Stimulated activated CD4-positive, alpha-beta T cell treated with anti-CD3 and anti-CD28 coated beads, Interleukin-12 subunit alpha, Interleukin-12 subunit beta, amount 100 ng/mL, for 4 hours (primary cell): ENCODE measurements around the gene RNF38.
"Not testable (repeated sequence)": the region's sequence is repeated elsewhere in the genome, so short reads cannot be mapped to it uniquely, and the experiment has no call there.

Source experiments
- DNase-seq: peaks from one replicate; pipeline ENCODE4 v3.0.0-alpha.2; 2020

RNF38 gene

DNA sequence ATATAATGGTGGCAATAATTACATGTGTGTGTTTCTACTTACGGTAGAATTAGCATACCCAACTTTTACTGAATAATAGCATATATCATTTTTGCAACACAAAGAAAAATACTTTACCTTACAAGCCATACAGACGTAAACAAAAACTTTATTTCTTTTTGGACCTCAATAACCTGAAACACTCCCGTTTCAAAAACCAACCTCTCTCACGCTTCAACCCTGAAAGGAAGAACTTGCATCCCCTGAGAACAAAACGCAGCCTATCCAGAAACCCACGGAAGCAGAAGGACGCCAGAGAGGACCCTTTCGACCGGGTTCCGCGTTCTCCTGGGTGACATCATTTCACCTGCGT, at the start of gene RNF38:
TSS of gene RNF38 (minus strand) at position 290 of the 352 bp plus-strand sequence. CDS start at position 129, 161 bp downstream.
- no peak for DNase-seq

GRCh38 chr9:36448555-36448954, 48.5 kb upstream of the RNF38 start:
- DNase-seq, result not testable (repeated sequence)

- DNase-seq, result no peak
These were observed 47.9 kb upstream of the RNF38 start for GRCh38 chr9:36448017-36448416.

DNA sequence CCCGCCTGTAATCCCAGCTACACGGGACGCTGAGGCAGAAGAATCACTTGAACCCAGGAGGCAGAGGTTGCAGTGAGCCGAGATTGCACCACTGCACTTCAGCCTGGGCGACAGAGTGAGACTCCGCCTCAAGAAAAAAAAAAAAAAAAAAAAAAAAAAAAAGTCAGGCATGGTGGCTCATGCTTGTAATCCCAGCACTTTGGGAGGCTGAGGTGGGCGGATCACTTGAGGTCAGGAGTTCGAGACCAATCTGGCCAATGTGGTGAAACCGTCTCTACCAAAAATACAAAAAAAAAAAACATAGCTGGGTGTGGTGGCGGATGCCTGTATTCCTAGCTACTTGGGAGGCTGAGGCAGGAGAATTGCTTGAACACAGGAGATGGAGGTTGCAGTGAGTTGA, 46.6 kb upstream of the RNF38 start:
- DNase-seq, result not testable (repeated sequence)

- no peak for DNase-seq
These were observed 45.8 kb upstream of the RNF38 start for GRCh38 chr9:36445800-36446361.

GRCh38 chr9:36444203-36444602, 44.1 kb upstream of the RNF38 start:
- DNase-seq, result no peak

DNA sequence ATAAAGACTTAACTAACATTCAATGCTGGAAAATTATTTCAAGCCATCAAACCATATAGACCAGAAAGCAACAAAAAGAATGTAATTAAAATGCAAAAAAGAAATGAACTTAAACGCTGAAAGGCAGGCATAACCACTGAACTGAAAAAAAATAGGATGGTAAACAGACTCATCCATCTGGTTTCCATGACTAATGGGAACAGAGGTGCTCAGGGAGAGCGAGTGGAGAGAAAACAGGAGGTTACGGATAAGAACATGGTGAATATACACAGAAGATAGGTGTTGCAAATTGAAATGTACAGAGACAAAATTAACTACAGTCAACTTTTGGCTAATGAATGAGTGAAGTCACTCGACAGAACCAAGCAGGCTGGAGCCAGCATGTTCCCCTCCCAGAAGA, 43.5 kb upstream of the RNF38 start:
- DNase-seq, result no peak

DNA sequence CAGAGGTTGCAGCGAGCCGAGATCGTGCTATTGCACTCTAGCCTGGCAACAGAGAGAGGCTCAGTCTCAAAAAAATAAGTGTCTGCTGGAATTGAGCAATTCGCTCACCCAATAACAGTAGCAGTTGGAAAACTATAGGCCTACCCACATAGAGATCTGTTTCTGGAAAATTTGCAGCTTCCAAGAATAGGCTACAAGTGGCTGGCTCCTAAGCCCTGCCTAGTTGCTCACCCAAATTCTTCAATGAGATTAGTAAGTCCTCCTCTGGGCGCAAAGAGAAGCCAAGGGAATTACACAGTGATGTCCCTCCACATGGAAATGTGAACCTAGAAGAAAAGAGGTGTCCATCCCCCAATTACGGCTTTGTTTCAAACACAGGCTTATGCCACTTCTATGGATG, 42.6 kb upstream of the RNF38 start:
- no peak for DNase-seq

DNA sequence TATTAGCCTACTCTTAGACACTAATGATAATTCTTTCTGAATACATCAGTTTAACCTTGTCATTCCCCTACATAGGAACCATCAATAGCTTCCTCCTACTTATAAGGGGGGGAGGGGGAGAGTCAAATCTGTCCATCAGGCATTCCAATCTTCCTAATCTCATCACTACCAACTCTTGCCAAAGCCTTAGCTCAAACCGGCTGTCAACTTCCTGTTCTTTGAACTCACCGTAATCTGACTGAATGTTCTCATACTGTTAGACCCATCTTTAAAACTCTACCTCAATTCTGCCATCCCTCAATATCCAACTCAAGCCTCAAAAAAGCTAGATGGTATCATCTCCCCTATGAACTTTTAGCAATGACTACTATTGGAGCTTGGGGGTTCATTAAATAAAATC, 41.9 kb upstream of the RNF38 start:
- DNase-seq, result no peak

DNA sequence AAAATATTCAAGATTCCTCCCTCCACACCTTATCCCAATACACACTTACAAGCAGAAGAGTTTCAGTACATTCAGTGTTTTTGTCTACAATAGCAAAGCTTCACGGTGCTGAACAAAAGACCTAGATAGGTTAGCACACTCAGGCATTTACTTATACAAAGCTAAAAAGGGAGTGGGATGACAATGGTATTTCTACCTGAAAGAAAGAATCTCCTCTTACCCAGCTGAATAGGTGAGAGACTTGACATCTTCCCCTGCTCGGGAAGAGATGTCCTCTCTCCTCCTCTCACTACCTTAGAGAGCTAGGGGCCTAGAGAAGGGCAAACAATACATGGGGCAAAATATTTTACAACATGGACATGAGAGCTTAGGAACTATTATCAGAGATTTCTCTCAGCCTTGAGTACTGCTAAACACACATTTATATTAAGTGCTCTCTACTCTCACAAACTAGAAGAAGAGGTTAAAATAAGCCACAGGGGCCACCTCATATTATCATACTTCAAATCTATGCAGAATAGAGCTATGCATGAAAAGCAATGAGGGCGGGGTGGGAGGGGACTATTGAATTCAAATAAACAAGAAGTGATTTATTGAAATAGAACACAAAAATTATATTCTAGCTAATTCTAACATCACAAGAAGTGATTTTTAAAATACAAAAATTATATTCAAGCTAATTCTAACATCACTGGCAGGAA, 38.6 kb upstream of the RNF38 start:
- no peak for DNase-seq

- no peak for DNase-seq
These were observed 37.7 kb upstream of the RNF38 start for GRCh38 chr9:36437790-36438189.

DNA sequence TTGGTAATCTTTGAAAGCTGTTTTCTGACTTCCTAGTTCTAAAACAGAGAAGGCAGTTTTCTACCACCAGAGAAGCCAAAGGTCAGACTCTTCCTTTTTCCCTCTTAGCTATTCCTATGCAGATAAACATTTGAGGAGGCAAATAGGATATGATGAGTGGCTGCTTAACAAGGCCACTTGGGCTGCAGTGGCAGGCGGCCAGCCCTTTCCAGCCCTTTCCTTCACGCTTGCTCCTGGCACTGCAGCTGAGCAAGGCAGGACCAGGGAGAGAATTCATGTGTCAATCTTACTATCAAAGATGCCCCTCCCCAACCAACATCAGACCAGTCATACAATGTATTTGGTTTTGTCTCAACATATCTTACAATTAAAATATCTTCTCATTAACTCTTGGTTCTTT, 36.8 kb upstream of the RNF38 start:
- no peak for DNase-seq

- no peak for DNase-seq
These were observed 33.3 kb upstream of the RNF38 start for GRCh38 chr9:36433386-36433785.

GRCh38 chr9:36431078-36431477, 31.0 kb upstream of the RNF38 start:
- DNase-seq, result no peak

GRCh38 chr9:36426945-36427344, 26.9 kb upstream of the RNF38 start:
- no peak for DNase-seq

- no peak for DNase-seq
These were observed 26.3 kb upstream of the RNF38 start for GRCh38 chr9:36426348-36426747.

DNA sequence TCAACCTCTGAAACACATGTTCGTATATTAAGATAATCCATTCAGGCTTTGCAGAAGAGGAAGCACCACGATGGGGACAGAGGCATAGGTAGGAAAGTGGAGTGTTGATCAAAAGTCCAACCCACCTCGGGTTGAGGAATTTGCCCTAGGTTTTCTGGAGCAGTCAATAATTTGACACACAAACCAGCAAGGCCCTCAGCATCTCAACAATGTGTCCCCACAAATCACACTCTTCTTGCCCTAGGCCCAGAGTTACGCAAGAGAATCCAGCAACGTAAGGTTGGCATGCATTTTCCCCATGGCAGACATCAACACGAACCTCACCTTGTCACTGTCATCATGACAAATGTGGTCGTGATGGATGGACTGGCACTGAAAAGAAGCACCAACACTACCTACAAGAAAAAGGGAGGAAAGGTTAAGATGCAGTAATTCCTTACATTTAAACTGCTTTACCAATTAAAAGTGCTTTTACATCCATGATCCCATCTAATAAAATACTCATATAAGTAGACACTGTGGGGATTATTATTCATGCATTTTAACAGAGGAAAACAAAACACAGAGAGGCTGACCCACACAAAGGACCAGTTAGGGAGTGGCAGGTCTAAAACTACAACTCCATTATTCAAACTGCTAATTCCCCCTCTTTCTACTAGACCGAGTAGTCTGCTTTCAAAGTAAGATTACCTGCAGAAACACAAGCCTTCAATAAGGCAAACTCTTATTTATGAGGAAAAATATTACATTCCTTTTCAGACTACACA, 24.4 kb upstream of the RNF38 start:
- DNase-seq, result no peak

DNA sequence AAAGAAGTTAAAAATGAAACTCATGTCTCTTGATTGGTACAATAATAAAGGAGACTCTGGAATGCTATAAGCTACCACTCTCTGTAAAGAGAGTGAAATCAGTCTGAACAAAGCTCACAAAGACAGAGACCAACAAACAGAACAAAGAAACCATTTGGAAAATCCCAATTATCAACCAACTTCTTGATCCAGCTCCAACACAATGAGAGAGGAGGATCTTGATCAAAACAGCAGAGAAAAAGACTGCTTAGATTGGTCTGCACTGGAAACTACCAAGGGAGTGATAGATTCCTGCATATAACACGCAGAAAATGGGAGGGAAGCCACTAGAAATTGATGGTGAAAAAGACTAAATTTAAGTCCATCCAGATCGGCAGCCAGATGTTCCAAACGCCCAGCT, 23.1 kb upstream of the RNF38 start:
- no peak for DNase-seq

- no peak for DNase-seq
These were observed 16.8 kb upstream of the RNF38 start for GRCh38 chr9:36416890-36417289.

GRCh38 chr9:36415822-36416525, 15.9 kb upstream of the RNF38 start:
- DNase-seq, result no peak

DNA sequence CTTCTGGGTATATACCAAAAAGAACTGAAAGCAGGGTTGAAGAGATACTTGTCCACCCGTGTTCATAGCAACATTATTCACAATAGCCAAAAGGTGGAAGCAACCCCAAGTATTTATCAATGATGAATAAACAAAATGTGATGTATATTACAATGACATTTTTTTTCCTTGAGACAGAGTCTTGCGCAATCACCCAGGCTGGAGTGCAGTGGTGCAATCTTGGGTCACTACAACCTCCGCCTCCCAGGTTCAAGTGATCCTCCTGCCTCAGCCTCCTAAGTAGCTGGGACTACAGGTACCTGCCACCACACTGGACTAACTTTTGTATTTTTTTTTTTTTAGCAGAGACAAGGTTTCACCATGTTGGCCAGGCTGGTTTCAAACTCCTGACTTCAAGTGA, 11.3 kb upstream of the RNF38 start:
- not testable (repeated sequence) for DNase-seq

DNA sequence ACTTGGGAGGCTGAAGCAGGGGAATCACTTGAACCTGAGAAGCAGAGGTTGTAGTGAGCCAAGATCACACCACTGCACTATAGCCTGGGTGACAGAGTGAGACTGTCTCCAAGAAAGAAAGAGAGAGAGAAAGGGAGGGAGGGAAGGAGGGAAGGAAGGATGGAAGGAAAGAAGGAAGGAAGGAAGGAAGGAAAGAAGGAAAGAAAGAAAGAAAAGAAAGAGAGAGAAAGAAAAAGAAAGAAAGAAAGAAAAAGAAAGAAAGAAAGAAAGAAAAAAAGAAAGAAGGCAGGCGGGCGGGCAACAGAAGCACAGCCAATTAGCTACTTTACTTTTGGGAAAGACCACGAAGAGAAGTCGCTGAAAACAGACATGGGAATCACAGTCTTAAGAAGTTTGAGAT, 9.0 kb upstream of the RNF38 start:
- not testable (repeated sequence) for DNase-seq

- peak; percentile 26 for DNase-seq
These were observed 7.2 kb upstream of the RNF38 start for GRCh38 chr9:36407122-36407723.
